Measurements from ENCODE around the gene TST. TPM values are rescaled to one million over a fixed set of nuclear protein-coding genes. Genes with fewer than 3 reads are reported as not detected.

Gene TST
- total RNA-seq, 4 donors from 2014 or later, result 60.8 to 163 (median 82.9) TPM

DNA sequence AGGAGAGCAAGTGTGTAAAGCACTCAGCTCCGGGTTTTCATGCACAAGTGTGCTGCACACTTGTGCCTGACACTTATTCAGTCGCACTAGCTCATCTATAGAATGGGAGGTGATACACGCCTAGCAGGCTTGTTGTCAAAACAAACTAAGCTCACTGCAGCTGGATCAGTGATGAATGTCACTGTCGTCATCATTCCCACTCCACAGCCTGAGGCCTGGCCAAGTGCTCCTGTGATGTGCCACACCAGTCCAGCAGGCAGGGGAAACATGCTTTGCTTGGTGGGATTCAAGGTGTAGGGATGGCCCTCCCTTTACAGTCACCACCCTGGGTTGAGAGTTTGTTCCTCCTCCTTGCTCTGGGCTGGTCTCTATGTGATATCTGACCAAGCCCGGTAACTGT is 7.1 kb upstream of the TST start:
- Histone ChIP-seq H3K4me1 (peaks cover 6 to 44% (median 13%) of the 10 kb centered on the region in 3 donors), H3K36me3 (peaks cover 17 to 77% (median 29%) of the 10 kb centered on the region in 3 donors), H3K27me3 (no peaks in the 10 kb centered on the region), H3K27ac (no peak overlapping the region), H3K9me3 (no peaks in the 10 kb centered on the region), H3K4me3 (no peak overlapping the region)
- intact Hi-C loops (cut with DNase I), result no loop called here
- no peak for TF ChIP-seq POLR2A (IDR thresholded peaks at IDR 0.05)
- TF ChIP-seq, protein P1, sequence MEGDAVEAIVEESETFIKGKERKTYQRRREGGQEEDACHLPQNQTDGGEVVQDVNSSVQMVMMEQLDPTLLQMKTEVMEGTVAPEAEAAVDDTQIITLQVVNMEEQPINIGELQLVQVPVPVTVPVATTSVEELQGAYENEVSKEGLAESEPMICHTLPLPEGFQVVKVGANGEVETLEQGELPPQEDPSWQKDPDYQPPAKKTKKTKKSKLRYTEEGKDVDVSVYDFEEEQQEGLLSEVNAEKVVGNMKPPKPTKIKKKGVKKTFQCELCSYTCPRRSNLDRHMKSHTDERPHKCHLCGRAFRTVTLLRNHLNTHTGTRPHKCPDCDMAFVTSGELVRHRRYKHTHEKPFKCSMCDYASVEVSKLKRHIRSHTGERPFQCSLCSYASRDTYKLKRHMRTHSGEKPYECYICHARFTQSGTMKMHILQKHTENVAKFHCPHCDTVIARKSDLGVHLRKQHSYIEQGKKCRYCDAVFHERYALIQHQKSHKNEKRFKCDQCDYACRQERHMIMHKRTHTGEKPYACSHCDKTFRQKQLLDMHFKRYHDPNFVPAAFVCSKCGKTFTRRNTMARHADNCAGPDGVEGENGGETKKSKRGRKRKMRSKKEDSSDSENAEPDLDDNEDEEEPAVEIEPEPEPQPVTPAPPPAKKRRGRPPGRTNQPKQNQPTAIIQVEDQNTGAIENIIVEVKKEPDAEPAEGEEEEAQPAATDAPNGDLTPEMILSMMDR (IDR thresholded peaks at IDR 0.05), result no peak
- no peak for DNase-seq
- 48 to 80% methylated on average over 2 to 3 of the region's 5 CpGs for whole genome bisulfite sequencing, 2 donors

DNA sequence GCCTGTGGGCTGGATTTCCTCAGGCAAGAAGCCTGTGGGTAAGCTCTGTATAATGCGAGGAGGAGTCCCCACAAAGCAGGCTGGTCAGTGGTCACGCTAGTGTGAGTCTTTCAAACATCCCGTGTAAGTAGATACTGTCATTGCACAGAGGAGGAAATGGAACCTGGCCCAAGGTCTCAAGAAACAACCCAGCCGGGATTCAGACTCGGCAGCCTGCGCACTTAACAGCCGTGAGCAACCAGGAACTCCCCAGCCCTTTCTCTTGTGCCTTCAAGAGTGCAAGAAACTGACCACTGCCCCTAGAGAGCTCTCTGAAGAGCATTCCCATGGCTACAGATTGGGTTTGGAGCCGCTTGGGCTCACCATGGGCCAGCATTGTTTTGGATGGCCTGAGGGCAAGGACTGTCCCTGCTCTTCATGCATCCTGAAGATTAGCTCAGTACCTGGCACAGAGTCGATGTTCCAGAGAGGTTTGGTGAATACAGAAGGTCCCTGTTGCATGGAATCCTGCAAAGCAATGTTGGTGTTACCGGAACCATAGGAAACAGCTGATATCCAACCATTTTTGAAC is 6.3 kb upstream of the TST start:
- Histone ChIP-seq H3K27me3 (no peaks in the 10 kb centered on the region), H3K27ac (no peak overlapping the region), H3K9me3 (no peaks in the 10 kb centered on the region), H3K4me3 (no peak overlapping the region), H3K36me3 (peaks cover 17 to 72% (median 29%) of the 10 kb centered on the region in 3 donors), H3K4me1 (peaks cover 12 to 47% (median 19%) of the 10 kb centered on the region in 3 donors)
- WGBS, 2 donors, result 67 to 88% methylated on average over 6 to 8 of the region's 10 CpGs
- intact Hi-C loops (cut with DNase I), result no loop called here
- TF ChIP-seq, protein P1 (IDR thresholded peaks at IDR 0.05), result no peak
- TF ChIP-seq POLR2A (IDR thresholded peaks at IDR 0.05), result no peak
- DNase-seq, result no peak

DNA sequence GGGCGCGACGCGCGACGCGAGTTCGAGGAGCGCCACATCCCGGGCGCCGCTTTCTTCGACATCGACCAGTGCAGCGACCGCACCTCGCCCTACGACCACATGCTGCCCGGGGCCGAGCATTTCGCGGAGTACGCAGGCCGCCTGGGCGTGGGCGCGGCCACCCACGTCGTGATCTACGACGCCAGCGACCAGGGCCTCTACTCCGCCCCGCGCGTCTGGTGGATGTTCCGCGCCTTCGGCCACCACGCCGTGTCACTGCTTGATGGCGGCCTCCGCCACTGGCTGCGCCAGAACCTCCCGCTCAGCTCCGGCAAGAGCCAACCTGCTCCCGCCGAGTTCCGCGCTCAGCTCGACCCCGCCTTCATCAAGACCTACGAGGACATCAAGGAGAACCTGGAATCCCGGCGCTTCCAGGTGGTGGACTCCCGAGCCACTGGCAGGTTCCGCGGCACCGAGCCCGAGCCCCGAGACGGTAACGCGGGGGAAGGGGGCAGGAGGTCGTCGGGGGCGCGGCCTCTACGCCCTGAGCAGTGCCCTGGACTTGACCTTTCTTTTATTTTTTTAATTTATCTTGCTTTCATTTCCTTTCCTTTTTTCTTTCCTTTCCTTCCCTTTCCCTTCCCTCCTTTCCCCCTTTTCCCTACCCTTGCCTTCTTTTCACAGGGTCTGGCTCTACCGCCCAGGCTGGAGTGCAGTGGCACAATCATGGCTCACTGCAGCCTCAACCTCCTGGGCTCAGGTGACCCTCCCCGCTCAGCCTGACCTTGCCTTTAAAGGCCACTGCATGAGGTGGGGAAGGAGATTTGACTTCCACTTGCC is 5.3 kb upstream of the TST start:
- H3K36me3 ChIP-seq, result peaks cover 17 to 61% (median 29%) of the 10 kb centered on the region in 3 donors
- intact Hi-C loops (cut with DNase I), result no loop called here
- 91 to 93% methylated on average over 31 to 60 of the region's 71 CpGs for WGBS, 2 donors
- H3K4me3 ChIP-seq, result no peak overlapping the region
- no peaks in the 10 kb centered on the region for H3K27me3 ChIP-seq
- DNase-seq, result no peak
- H3K9me3 ChIP-seq, result no peaks in the 10 kb centered on the region
- TF ChIP-seq POLR2A (IDR thresholded peaks at IDR 0.05), result no peak
- peaks cover 16 to 53% (median 21%) of the 10 kb centered on the region in 3 donors for H3K4me1 ChIP-seq
- H3K27ac ChIP-seq, result no peak overlapping the region

DNA sequence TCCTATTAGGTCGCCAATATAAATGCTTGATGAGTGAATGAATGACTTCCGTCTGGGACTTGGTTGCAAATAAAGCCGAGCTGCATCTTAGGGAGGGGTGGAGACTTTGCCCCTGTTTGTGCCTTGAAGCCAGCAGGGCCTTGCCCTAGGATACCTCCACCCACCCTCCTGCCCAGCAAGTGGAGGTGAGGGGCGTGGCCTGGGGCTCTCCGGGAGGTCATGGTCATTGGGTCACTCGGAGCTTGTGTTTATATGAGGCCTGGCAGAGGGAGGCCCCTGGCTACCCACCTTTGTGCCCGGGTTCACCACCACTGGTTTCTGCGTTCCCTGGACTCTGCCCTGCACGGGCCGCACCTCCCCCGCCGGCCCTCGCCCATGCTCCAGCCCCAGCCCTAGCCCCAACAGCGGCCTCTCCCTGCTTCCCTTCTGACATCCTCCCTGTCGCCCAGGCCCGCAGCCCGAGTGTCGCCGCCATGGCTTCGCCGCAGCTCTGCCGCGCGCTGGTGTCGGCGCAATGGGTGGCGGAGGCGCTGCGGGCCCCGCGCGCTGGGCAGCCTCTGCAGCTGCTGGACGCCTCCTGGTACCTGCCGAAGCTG is 4.6 kb upstream of the TST start:
- H3K9me3 ChIP-seq, result no peaks in the 10 kb centered on the region
- no peak for DNase-seq
- intact Hi-C loops (cut with DNase I), result no loop called here
- no peak for TF ChIP-seq POLR2A (IDR thresholded peaks at IDR 0.05)
- TF ChIP-seq, protein P1 (IDR thresholded peaks at IDR 0.05), result no peak
- H3K27ac ChIP-seq, result no peak overlapping the region
- no peaks in the 10 kb centered on the region for H3K27me3 ChIP-seq
- no peak overlapping the region for H3K4me3 ChIP-seq
- peaks cover 16 to 54% (median 21%) of the 10 kb centered on the region in 3 donors for H3K4me1 ChIP-seq
- WGBS, 2 donors, result 88 to 95% methylated on average over 8 to 18 of the region's 34 CpGs
- peaks cover 17 to 54% (median 23%) of the 10 kb centered on the region in 3 donors for H3K36me3 ChIP-seq

DNA sequence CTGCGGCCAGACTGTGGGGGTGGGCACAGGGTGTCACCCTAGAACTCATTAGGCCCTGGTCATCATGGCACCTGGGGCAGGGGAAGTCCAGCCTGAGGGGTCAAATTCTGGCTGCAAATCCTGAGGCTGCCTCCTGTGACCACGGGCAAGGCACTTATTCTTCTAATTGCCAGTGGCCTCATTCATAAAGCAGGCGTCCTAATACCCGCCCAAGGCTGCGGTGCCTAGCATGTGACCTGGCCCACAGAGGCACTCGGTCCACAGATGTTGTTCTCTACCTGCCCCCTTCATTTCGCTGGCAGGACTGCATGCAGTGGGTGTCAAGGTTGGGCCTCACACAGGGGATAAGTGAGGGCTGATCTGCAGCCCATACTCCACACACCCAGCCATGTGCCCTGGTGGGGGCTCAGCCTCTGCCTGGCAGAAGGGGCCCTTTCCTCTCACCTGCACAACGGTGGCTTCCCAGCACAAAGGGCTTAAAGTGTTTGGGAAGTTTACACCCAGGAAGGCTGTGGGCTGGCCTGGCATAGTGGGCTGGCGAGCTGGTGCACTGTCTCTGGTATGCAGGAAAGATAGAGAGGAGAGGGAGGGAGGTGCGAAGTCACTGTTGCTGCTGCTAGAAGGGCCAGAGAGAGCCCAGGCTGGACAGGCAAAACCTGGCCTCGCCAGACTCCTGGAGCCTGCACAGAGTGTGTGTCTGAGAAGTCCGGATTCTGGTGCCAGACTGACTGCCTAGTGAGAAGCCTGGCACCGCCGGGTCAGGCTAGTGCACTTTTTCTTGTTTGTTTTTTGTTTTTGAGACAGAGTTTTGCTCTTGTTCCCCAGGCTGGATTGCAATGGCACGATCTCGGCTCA is 3.5 kb upstream of the TST start:
- no peak overlapping the region for H3K27ac ChIP-seq
- peaks cover 16 to 50% (median 17%) of the 10 kb centered on the region in 3 donors for H3K36me3 ChIP-seq
- DNase-seq, result no peak
- no peak overlapping the region for H3K4me3 ChIP-seq
- no peaks in the 10 kb centered on the region for H3K9me3 ChIP-seq
- peaks cover 26 to 66% (median 30%) of the 10 kb centered on the region in 3 donors for H3K4me1 ChIP-seq
- intact Hi-C loops (cut with DNase I), result no loop called here
- no peaks in the 10 kb centered on the region for H3K27me3 ChIP-seq
- TF ChIP-seq POLR2A (IDR thresholded peaks at IDR 0.05), result no peak
- TF ChIP-seq, protein P1 (IDR thresholded peaks at IDR 0.05), result no peak
- 84 to 94% methylated on average over 2 to 11 of the region's 16 CpGs for WGBS, 2 donors

Measured in esophagus squamous epithelium (tissue), 5 donors.